Breast epithelium (tissue), 4 donors: ENCODE data around the gene AR. TPM values are rescaled to one million over a fixed set of nuclear protein-coding genes. Genes with fewer than 3 reads are reported as not detected.

ENCODE experiments used
- DNase-seq, 2 donors: peaks; one replicate each; pipeline ENCODE4 v3.0.0-alpha.2; 2019; ENCODE audit warnings: low spot score in 2 of 2
- H3K27ac ChIP-seq, 2 donors: fragments of 200-600 bp; sonication (generic) in 1 of 2; one replicate each; pipeline ENCODE4 v1.5.1; 2016 to 2019; ENCODE audit warnings: mild to moderate bottlenecking in 1 of 2
- H3K27me3 ChIP-seq, 2 donors: fragments of 200-600 bp; sonication (generic) in 1 of 2; one replicate each; pipeline versions ENCODE4 v1.5.1 to v1.6.0; 2017 to 2019; ENCODE audit warnings: control low read depth in 1 of 2, mild to moderate bottlenecking in 1 of 2
- H3K36me3 ChIP-seq: fragments of 200-600 bp; one replicate; pipeline ENCODE4 v1.5.1; 2019
- H3K4me1 ChIP-seq, 2 donors: fragments of 200-600 bp; sonication (generic); one replicate each; pipeline ENCODE4 v1.5.1; 2016 to 2019; ENCODE audit warnings: control low read depth in 1 of 2
- H3K4me3 ChIP-seq, 3 donors: fragments of 200-600 bp; sonication (generic); 1 replicate in 2 of 3; 2 replicates in 1 of 3; pipeline ENCODE4 v1.5.1; 2016 to 2019; ENCODE audit warnings: mild to moderate bottlenecking in 3 of 3, moderate library complexity in 2 of 3
- H3K9me3 ChIP-seq, 2 donors: fragments of 200-600 bp; sonication (generic) in 1 of 2; one replicate each; pipeline ENCODE4 v1.5.1; 2016 to 2019; ENCODE audit warnings: control low read depth in 1 of 2
- CTCF ChIP-seq, 3 donors: fragments of 450-650 bp; IDR thresholded peaks; one replicate each; pipeline ENCODE4 v1.5.1; 2016 to 2017; ENCODE audit warnings: antibody characterized with exemption in 3 of 3, mild to moderate bottlenecking in 3 of 3, moderate library complexity in 3 of 3
- POLR2A ChIP-seq: fragments of 450-650 bp; IDR thresholded peaks from one replicate; pipeline ENCODE4 v1.6.1; 2016; ENCODE audit warnings: antibody characterized with exemption, mild to moderate bottlenecking, moderate library complexity
- POLR2AphosphoS5 ChIP-seq, 3 donors: sonication (generic); formaldehyde crosslinking; IDR thresholded peaks; one replicate each; pipeline ENCODE4 v1.6.1; 2017; ENCODE audit warnings: antibody characterized with exemption in 3 of 3
- intact Hi-C: fragments of 100-400 bp; cut with DNase I; formaldehyde crosslinking; loops from one replicate; pipeline ENCODE4 v1.15.1; 2023; ENCODE audit warnings: low total_unique reads
- total RNA-seq, 3 donors: library from RNA; depleted of rRNA; stranded (reverse); fragments of >200 nt; gene quantifications; one replicate each; pipeline ENCODE4 v1.1.0, GENCODE V29; 2016

AR gene, protein sequence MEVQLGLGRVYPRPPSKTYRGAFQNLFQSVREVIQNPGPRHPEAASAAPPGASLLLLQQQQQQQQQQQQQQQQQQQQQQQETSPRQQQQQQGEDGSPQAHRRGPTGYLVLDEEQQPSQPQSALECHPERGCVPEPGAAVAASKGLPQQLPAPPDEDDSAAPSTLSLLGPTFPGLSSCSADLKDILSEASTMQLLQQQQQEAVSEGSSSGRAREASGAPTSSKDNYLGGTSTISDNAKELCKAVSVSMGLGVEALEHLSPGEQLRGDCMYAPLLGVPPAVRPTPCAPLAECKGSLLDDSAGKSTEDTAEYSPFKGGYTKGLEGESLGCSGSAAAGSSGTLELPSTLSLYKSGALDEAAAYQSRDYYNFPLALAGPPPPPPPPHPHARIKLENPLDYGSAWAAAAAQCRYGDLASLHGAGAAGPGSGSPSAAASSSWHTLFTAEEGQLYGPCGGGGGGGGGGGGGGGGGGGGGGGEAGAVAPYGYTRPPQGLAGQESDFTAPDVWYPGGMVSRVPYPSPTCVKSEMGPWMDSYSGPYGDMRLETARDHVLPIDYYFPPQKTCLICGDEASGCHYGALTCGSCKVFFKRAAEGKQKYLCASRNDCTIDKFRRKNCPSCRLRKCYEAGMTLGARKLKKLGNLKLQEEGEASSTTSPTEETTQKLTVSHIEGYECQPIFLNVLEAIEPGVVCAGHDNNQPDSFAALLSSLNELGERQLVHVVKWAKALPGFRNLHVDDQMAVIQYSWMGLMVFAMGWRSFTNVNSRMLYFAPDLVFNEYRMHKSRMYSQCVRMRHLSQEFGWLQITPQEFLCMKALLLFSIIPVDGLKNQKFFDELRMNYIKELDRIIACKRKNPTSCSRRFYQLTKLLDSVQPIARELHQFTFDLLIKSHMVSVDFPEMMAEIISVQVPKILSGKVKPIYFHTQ
- total RNA-seq: 10 to 100 TPM; 29.1 to 51.8 (median 35.7) TPM

DNA sequence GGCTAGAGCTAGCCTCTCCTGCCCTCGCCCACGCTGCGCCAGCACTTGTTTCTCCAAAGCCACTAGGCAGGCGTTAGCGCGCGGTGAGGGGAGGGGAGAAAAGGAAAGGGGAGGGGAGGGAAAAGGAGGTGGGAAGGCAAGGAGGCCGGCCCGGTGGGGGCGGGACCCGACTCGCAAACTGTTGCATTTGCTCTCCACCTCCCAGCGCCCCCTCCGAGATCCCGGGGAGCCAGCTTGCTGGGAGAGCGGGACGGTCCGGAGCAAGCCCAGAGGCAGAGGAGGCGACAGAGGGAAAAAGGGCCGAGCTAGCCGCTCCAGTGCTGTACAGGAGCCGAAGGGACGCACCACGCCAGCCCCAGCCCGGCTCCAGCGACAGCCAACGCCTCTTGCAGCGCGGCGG, at the start of gene AR:
Gene AR (plus strand): TSS at position 204 of the 400 bp plus-strand sequence. CDS start 1,126 bp downstream, outside the sequence.
- peak; percentile 27 to 80 for DNase-seq
- H3K4me1 ChIP-seq: no peaks in the 10 kb centered on the region
- H3K27ac ChIP-seq: peak within 1 kb of the TSS; percentile 22 to 75
- TF ChIP-seq POLR2A: no peak
- peak in 1 of 3 donors; percentile 20 for TF ChIP-seq POLR2AphosphoS5 (IDR thresholded peaks at IDR 0.05)
- H3K36me3 ChIP-seq: no peaks in the 10 kb centered on the region
- peak within 1 kb of the TSS; percentile 52 to 72 (median 54) for H3K4me3 ChIP-seq
- H3K27me3 ChIP-seq: peaks cover 0 to 45% of the 10 kb centered on the region in 2 donors
- H3K9me3 ChIP-seq: no peaks in the 10 kb centered on the region
- intact Hi-C loops: no loop called here

- TF ChIP-seq POLR2AphosphoS5 (IDR thresholded peaks at IDR 0.05): no peak
- TF ChIP-seq POLR2A: no peak
- no peak for TF ChIP-seq CTCF (IDR thresholded peaks at IDR 0.05)
- no peaks in the 10 kb centered on the region for H3K36me3 ChIP-seq
- no peaks in the 10 kb centered on the region for H3K9me3 ChIP-seq
- no peak overlapping the region for H3K27ac ChIP-seq
- no peaks in the 10 kb centered on the region for H3K4me1 ChIP-seq
- DNase-seq: no peak
- intact Hi-C loops: no loop called here
- H3K4me3 ChIP-seq: no peak overlapping the region
- no peaks in the 10 kb centered on the region for H3K27me3 ChIP-seq
Measured at GRCh38 chrX:67500617-67501016, 43.2 kb upstream of the AR start.

GRCh38 chrX:67503004-67503403, 40.8 kb upstream of the AR start:
- Histone ChIP-seq H3K36me3 (no peaks in the 10 kb centered on the region), H3K9me3 (peaks cover 0 to 12% of the 10 kb centered on the region in 2 donors), H3K27me3 (no peaks in the 10 kb centered on the region), H3K27ac (no peak overlapping the region), H3K4me3 (no peak overlapping the region), H3K4me1 (no peaks in the 10 kb centered on the region)
- intact Hi-C loops: no loop called here
- TF ChIP-seq POLR2A: no peak
- no peak for TF ChIP-seq CTCF (IDR thresholded peaks at IDR 0.05)
- no peak for TF ChIP-seq POLR2AphosphoS5 (IDR thresholded peaks at IDR 0.05)
- DNase-seq: no peak

DNA sequence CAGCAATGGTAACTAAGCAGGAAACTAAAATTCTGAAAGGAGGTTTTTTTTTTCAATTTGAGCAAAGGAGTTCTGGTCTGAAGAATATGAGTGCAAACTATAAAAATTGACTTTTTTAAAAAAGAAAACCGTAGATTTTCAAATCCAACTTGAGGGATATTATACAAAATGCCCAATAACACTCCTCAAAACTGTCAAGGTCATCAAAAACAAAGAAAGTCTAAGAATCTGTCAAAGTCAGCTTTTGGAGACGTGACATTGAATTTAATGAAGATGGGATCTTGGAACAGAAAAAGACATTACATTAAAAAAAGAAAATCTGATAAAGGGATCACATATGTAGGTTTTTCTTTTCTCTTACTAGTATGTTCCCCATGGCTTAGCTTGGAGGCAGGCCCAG, 40.4 kb upstream of the AR start:
- no peak overlapping the region for H3K27ac ChIP-seq
- TF ChIP-seq CTCF (IDR thresholded peaks at IDR 0.05): no peak
- no peak for TF ChIP-seq POLR2AphosphoS5 (IDR thresholded peaks at IDR 0.05)
- TF ChIP-seq POLR2A: no peak

GRCh38 chrX:67520671-67521070, 23.1 kb upstream of the AR start:
- DNase-seq: no peak
- TF ChIP-seq POLR2A (no peak), CTCF (IDR thresholded peaks at IDR 0.05) (no peak), POLR2AphosphoS5 (IDR thresholded peaks at IDR 0.05) (no peak)
- H3K4me1 ChIP-seq: no peaks in the 10 kb centered on the region
- H3K4me3 ChIP-seq: no peak overlapping the region
- H3K9me3 ChIP-seq: peaks cover 3 to 14% of the 10 kb centered on the region in 2 donors
- no peak overlapping the region for H3K27ac ChIP-seq
- intact Hi-C loops: no loop called here
- H3K27me3 ChIP-seq: peaks cover 0 to 21% of the 10 kb centered on the region in 2 donors
- H3K36me3 ChIP-seq: no peaks in the 10 kb centered on the region

More for the DNA sequence above, 40.4 kb upstream of the AR start:
- H3K9me3 ChIP-seq: peaks cover 0 to 12% of the 10 kb centered on the region in 2 donors
- no peaks in the 10 kb centered on the region for H3K27me3 ChIP-seq
- DNase-seq: no peak
- H3K4me3 ChIP-seq: no peak overlapping the region
- no peaks in the 10 kb centered on the region for H3K36me3 ChIP-seq
- intact Hi-C loops: no loop called here
- H3K4me1 ChIP-seq: no peaks in the 10 kb centered on the region
